OCI-LY1 (cell line): ENCODE results near the gene ABR.

Source experiments
- EZH2 ChIP-seq: fragments of 200-600 bp; sonication (generic), shearing (Covaris generic); IDR thresholded peaks from 2 replicates; pipeline ENCODE4 v1.8.0; 2017; ENCODE audit warnings: borderline replicate concordance, mixed run types, mild to moderate bottlenecking, antibody characterized with exemption, low read length, moderate library complexity, mixed read lengths
- TF ChIP-seq, protein P1 (sequence below): fragments of 200-600 bp; sonication (generic), shearing (Covaris generic); IDR thresholded peaks from 2 replicates; pipeline ENCODE4 v1.5.1; 2017; ENCODE audit warnings: mild to moderate bottlenecking, antibody characterized with exemption, low read length, moderate library complexity, mixed read lengths

- TF ChIP-seq, protein P1, sequence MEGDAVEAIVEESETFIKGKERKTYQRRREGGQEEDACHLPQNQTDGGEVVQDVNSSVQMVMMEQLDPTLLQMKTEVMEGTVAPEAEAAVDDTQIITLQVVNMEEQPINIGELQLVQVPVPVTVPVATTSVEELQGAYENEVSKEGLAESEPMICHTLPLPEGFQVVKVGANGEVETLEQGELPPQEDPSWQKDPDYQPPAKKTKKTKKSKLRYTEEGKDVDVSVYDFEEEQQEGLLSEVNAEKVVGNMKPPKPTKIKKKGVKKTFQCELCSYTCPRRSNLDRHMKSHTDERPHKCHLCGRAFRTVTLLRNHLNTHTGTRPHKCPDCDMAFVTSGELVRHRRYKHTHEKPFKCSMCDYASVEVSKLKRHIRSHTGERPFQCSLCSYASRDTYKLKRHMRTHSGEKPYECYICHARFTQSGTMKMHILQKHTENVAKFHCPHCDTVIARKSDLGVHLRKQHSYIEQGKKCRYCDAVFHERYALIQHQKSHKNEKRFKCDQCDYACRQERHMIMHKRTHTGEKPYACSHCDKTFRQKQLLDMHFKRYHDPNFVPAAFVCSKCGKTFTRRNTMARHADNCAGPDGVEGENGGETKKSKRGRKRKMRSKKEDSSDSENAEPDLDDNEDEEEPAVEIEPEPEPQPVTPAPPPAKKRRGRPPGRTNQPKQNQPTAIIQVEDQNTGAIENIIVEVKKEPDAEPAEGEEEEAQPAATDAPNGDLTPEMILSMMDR, result no peak
- TF ChIP-seq EZH2, result no peak
Measured at GRCh38 chr17:1110541-1110861, 69.3 kb downstream of the ABR start.
